OCI-M2 (cell line): ENCODE results near the gene ROBO1.

ENCODE experiments used
- DNase-seq: peaks from one replicate; lab custom pipeline; 2025; ENCODE audit not compliant: unreplicated experiment; lab: John Stamatoyannopoulos, UW

The ROBO1 gene

DNA sequence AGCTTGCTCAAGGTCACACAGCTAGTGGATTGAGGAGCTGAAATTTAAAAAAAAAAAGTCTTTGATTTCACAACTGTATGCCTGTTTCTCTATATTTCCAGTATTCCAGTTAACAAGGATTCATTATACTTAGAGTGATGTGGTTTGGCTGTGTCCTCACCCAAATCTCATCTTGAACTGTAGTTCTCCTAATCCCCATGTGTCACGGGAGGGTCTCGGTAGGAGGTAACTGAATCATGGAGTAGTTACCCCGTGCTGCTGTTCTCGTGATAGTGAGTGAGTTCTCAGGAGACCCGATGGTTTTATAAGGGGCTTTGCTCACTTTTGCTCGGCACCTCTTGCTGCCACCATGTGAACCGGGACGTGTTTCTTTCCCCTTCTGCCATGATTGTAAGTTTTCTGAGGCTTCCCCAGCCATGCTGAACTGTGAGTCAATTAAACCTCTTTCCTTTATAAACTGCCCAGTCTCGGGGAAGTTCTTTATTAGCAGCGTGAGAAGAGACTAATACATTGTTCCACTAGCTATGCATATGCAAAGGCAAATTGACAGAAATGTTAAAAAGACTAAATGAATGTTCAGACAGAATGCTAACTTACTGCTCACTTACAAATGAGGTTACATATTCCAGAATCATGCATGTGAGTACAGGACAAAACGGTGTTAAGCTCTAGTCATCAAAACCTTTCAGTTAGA, 1101.9 kb downstream of the ROBO1 start:
- no peak for DNase-seq

DNA sequence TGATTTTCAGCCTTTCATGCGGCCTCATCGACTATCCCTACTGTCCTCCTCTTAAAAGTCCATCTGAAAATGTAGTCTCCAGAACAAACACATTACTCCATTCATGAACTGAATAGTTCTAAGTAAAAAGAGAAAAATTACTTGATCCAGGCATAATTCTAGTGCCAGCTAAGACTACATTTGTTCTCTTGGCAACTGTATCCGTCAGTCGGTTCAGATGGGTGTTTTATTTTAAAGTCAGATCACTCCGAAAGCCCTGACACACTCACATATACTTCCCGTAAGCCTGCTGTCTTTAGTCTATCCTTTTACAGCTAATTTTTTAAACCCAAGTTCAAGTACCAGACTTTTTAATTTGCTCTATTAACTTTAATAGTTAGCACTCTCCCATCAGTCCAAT, 1102.7 kb downstream of the ROBO1 start:
- DNase-seq: no peak

DNA sequence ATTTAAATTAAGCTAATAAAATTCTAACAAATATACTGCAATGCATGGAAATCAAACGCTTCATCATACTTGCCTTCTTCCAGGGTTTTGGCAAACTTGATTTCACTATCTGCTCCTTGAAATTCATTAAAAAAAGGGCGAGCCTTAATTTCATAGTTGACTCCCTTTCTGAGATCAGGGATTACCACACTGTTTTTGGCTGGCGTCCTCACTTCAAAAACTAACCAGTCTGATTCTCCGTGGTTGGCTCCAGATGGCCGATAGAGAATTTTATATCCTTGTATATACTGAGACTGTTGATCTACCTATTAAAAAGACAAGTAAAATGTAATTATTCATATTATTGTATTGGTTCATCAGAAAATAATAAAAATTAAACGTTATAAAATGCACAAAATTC, 1106.8 kb downstream of the ROBO1 start:
- DNase-seq: no peak

DNA sequence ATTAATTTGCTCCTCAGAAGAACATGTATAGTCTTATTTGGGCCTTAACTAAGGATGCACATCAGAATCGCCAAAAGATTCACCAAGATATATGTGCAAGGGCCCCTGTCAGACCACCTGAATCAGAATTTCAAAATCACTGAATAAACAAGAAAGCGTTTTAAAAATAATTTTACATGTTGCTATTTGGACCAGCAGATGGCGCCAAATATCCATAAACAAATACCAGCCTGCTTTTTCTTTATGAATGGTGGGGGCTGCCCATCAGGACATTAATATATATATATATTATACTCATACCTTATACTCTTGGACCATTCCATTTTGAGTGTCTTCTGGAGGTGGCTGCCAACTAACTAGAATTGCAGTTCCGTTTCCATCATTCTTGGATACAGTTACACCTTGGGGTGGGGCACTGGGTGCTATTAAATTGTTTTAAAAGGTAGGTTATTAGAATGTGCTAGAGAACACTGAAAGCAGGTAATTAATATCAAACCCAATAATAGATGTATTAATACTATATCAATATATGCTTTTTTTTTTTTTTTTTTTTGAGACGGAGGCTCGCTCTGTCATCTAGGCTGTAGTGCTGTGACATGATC, 1108.3 kb downstream of the ROBO1 start:
- DNase-seq: no peak

DNA sequence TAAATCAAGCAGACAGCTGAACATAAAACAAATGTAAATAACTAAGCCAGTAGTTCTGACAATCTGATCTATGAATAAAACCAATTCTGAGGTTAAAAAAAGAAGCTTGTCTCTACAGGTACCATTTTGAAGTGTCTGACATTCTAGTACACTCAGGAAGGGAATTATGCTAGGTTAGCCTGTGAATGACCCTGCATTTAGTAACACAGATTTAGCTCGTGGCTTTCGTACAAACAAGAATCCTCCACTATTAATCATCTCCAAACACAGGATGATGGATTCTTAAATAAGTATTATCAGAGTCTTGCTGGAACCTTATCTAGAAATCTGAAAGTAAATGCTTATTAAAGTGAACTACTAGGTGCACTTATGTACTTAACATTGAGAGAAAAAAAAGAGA, 1120.1 kb downstream of the ROBO1 start:
- no peak for DNase-seq

DNA sequence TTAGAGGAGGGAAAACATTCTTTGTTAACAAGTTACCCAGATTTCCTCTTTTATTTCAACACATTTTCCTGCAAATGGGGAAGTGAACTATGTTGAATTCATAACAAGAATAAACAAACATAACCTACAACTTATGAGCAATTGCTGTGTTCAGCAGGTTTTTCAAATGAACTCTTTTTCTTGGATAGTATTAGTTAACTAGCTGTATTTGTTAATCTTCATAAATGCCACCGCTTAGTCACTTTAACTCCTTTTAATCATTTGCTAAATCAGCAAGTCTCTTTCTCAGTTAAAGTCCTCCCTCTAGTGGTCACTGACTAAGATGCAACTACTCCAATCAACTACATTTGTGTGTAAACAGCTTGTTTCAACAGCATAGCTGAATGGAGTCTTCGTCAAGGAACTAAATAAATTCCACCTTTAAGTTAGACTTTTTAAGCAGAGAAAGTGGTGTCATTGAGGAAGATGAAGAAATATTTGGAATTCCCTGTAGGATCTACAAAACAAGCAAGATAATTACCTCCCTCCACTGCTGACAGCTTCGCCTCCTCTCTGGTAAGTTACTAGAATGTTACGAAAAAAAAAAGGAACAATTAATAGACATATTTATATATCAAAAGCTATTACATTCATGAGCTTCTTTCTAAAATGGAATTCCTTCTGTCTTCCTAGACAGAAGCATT, 1122.0 kb downstream of the ROBO1 start:
- DNase-seq: no peak

DNA sequence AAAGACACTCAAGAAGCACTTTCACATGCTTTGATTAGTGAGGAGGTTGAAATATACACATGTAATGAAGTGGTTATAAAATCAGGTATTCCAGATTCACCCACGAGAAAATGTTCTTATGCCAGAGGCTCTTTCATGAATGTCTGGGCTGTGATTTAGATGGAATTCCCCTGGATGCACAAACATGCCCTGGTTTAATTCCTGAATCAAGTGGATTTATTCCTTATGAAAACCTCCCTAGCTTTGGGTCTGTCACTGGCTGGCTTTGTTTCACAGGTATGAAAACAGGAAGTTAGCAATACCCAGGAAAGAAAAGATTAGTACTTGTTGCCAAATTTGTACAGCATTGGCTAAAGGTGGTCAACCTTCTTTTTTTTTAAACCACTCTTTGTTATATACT, 1123.0 kb downstream of the ROBO1 start:
- no peak for DNase-seq

DNA sequence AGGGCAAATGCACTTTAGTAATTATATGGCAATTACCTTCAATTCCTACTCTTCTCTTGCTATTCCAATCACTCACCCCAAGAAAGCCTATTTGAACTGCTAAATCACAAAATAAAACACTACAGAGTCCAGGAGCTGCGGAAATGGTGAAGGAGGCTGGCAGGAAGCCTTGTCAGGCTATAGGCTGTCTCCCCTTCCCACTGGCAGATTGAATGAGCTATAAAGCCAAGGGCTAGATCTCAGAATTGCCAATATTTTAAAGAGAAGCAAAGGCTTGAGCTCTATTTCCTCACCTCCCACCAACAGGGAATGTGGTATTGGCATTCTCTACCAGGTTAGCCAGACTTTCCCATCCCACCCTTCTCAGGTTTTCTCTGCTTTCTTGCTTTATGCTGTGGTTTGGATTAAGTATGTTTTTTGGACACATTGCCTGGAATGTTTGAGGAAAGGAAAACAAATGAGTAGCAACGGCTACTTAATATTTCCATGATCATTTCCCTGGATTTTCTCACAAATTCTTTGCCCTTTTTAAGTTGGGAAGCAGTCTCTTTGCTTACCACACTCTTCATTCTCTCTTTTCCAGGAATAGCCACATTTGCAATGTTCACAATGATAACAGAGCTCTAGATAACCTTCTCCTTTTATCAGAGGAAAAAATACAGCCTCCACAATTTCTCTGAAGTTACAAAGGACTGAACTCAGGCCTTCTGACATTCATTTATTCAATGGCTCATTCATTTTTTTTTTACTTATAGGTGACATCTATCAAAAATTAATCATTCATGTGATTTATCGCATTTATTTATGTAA, 1125.4 kb downstream of the ROBO1 start:
- no peak for DNase-seq

DNA sequence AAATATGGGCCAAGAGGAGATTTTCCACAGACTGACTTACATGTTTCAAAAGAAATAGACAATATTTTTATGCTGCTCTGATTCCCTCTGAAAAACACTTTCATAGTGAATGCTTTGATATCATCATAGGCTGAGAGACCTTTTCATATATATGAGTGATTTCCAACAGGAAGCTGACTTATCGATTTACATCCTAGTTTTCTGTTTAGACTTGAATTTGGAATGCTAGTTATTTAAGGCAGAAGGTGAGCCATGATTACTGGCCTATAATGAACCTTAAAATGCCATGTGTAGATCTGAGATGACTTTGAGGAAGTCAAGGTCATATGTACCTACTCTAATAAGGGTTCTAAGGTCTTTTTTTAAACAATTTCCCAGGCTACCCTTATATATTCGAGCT, 1126.1 kb downstream of the ROBO1 start:
- DNase-seq: no peak

DNA sequence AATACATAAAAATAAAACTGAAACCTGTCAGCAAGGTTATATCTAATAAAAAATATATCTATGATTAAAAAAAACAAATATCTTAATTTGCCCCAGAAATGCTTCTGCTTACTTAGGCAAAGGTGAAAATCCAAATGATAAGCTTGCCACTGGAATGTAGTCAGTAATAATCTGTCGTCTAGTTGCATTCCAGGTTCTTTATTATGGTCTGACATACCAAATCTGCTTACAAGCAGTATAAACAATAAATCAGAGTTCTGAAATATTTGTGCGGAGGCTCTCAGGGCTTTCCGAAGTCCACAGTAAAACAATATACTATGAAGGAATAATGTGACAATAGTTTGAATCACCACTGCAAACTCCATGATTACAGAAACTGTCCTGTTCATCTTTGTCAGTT, 1133.5 kb downstream of the ROBO1 start:
- DNase-seq: no peak

DNA sequence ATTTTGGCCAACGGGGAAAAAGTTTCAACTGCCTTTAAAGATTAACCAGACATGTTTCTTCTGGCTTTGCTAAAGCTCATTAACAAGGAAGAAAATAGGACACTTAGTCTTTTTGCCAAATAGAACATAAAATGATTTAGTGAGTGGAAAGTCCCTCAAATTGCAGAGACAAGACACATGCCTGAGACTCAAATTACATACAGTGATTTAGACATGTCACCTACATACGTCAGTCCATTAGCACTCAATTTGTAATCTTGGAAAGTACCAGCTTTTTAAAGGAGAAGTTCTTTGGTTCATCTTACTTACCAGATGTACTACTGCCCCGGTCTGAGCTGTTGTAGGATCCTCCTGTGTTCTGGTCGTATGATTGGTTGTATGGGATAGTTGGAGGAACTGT, 1134.2 kb downstream of the ROBO1 start:
- DNase-seq: no peak

DNA sequence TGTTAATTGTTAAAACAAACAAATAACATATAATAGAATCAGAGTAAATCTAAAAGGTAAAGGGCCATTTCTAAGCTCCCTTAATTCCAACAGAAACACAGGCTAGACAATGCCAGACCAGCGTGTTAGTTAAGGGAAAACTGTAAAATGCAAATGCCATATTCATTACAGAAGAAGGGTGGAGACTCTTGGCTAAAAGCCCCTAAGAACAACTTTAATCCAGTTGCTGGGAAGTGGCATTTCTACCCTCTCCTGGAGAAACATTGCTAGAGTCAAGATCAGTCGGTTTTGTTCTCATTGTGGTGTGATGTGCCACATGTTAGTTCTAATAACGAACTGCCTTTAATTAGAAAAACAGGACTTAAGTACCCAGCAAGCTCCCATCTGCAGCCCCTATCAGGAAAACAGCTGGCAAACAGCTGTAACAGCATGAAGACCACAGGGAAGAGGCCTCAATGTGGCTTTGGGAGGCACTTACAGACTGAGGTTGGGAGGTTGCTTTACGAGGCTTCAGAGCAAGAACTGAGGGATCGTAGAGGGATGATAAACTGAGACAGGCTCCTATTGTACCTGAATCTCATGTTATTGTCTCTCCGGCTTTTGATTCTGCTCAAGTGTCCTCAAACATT, 1134.8 kb downstream of the ROBO1 start:
- no peak for DNase-seq

DNA sequence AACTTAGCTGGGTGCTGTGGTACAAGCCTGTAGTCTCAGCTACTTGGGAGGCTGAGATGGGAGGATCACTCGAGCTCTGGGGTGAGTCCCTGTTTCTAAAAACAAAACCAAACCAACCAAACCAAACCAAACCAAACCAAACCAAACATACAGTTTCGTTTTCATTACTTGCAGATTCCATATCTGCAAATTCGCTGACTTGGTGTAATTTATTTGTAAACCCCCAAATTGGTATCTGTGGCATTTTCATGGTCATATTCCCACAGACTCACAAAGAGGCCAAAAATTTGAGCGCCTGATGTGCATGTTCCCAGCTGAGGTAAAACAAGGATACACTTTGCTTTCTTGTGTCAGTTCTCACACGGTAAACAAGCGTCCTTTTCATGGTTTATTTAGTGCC, 1138.3 kb downstream of the ROBO1 start:
- DNase-seq: no peak

DNA sequence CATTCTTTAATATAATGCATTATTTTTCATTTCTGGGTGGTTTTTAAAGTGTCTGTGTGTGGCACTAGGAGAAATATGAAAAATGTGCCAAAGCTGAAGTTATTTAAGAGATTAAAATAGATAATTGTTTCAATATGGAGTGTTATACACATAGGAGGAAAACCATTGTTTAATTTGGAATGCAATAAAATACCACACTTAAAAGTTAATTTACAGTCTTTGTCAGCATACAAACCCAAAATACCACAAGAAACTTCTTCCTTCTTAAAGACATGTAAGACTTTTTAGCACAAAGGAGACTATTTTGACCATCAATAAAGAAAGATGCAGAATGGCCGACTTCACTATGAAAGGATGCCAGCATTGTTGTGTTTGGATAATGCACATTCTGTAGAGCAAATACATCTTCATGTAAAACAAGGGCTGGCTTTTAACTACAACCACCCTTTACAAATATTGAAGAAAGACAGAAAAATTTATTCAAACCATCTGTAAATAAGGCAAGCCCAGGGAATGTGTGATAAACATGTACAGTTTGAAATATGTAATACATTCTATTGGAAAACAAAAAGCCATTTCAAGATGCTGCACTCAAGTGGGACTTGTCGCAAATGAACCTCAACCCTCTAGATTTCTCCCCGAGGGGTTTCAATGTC, 1146.6 kb downstream of the ROBO1 start:
- no peak for DNase-seq

DNA sequence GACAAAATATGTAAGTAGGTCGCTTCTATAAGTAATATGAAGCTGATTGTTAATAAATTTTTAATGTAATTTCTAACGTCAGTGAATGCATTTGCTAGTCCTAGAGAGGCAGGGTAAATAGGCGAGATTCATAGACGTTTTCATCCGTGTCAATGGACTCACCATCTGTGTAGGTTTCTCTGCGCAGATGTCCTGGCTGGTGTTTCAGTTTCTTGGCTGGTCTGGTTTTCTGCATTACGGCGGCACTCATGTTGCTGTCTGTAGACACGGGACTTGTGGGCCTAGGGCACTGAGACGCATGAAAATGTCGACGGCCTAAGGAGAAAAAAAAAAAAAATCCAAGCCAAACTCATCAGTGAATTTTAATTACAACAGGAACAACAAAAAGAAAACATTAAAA, 1153.3 kb downstream of the ROBO1 start:
- DNase-seq: no peak

DNA sequence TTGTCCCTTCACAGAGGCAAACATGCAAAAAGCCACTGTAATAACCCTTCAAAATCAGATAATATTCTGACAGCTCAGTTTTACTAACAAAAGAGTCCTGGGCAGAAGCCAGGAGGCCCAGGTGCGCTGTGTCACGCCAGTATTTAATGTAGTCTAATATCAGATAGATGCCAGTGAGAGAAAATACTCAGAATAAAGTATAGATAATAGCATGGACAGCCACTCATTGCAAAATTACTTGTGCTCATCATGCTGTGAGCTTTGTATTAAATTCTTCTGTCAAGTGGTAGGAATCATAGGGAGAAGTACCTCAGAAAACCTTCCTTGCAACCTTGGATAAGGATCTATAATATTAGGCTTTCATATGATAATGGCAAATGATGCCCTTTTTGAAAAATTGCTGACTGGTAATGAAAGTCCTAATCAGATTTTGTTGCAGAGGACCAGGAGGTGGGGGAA, 1154.3 kb downstream of the ROBO1 start:
- no peak for DNase-seq

DNA sequence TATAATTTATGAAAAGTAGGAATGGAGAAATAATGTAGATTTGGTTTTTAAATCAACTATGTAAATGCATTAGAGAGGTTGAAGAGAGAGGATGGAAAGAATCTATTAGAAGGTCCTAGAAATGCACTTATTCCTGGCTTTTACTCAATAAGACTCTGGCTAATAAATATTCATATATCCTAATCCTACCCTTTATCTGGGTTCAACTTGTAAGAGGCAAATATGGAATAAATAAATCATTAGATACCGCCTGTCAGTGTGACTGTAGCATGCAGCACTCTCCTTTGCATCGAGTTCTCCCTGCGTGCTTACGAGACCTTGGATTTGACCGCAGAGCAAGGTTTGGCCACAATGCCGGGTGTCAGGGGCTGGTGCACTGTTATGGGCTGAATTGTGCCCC, 1156.5 kb downstream of the ROBO1 start:
- DNase-seq: no peak

DNA sequence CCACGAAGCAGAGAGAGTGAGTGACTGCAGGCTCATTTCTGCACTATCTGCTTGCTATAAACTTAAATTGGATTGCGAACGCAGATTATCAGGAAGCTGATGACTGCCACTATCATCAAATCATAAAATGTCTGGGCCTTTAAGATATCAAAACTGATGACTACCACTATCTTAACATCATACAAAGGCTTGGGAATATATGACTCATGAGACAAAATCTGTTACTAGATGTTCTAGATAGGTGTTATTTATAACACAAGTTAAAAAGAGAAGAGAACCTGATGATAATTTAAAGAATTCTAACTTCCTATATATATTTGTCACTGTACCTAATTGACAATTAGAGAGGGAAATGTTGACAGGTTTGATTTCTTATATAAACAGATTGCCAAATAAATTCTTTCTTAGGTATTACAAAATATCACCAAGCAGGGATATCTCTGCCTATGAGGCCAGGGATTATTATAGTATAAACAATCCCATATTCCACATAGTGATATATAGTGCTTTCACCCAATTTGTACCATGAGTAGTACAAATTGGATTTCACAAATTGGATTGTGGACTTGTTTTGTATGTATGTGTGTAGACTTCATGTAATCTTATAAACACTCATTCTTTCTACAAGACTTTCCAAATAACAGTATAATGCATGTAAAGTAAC, 1157.2 kb downstream of the ROBO1 start:
- DNase-seq: no peak

DNA sequence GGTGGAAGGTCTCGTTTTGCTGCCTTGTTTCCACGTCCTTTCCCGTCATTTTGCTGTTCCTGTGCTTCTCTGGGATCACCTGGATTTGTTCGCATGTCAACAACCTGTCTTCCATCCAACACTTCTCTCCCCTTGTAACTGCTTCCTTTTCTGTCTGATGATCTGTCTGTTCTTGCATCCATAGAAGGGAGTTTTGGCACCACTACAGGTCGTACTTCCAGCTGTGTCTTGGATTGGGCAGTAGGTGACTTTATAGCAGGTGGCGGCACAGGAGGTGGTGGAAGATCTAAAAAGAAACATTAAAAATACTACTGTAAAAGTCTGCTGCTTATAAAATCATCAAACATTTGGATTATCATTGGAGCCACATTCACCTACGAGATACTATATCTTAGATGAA, 1161.0 kb downstream of the ROBO1 start:
- DNase-seq: no peak

DNA sequence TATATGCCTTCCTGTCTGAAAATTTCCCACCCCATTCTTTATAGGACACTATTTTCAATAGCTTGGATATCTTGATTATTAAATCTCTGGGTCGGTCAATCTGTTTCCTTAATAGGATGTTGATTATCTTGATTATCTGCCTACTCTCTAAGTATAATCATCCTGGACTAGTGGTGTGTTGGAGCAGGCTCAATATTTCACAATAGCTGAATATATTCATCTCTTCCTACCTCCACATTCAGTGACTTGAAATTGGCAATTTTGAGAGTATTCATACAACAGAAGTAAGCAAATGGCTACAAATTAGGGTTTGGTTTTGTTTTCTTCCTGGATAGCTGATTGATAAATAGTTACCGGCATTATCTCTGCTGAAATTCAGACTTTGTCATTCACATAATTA, 1162.6 kb downstream of the ROBO1 start:
- DNase-seq: no peak
